HL-60/S4 treated with retinoic acid at 250 ng/mL for 4 days and 3 days (cell line): ENCODE results near the gene DRD2.

Experiments used
- in situ Hi-C: fragments of 300-500 bp; cut with MboI; formaldehyde crosslinking; loops from 2 replicates; pipeline ENCODE4 v1.7.0; 2022; ENCODE audit warnings: low sequenced_read_pairs

The DRD2 gene

DNA sequence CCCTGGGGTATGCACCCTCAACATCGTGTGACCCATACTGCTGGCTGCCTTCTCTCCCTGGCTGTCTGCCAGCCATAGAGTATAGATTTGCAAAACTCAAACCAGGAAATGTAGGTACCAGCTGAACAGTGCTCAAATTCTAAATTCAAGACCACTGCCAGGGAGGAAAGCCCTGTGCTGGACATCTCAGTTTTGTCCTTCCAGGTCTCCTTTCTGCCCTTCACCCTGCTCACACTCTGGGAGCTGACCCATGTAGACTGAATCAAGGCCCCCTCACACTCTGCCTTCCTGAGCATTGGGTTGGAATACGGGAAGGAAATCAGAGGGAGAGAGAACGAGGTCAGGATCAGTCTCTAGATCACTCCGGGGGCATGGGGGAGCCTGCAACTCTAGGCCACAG lies 12.4 kb upstream of the DRD2 start:
- in situ Hi-C loops = no loop called here

GRCh38 chr11:113484223-113484622 lies 9.0 kb upstream of the DRD2 start:
- in situ Hi-C loops = no loop called here

DNA sequence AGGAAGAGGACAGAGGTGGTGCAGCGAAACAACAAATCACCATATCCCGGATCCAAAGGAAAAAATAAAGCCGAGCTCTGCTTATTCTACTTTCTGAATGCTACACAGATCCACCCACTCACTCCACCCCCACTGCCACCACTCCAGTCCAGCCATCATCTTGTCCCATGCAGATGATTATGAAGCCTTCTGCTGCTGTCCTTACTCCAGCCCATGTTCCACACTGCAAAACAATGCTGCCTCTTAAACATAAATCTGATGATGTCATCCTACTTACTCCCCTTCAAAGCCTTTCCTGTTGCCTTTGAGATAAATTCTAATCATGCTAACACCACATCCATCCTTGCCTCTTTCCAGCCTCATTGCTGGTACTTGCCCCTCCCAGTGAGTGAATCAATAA lies 6.5 kb upstream of the DRD2 start:
- in situ Hi-C loops = no loop called here

- in situ Hi-C loops = no loop called here
These were observed 6.0 kb upstream of the DRD2 start for GRCh38 chr11:113481226-113481625.

- in situ Hi-C loops = no loop called here
These were observed 2.1 kb upstream of the DRD2 start for GRCh38 chr11:113477321-113477720.

DNA sequence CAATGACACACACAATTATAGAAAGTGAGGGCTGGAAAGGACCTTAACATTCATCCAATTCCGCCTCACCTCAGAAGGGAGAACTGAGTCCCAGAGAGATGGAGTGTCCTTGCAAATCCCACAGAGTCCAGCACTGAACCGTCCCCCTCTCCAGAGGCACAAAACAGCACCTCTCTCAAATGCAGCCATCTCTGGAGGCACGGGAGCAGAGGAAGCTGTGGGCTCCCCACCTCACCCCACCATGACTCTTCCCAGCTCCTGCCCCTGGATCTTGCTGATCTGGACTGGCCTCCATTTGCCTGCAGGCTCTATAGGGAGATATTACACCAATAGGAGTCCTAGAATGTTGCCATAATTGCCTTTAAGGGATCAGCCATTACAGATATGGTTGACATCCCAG lies 1.4 kb upstream of the DRD2 start:
- in situ Hi-C loops = no loop called here

DNA sequence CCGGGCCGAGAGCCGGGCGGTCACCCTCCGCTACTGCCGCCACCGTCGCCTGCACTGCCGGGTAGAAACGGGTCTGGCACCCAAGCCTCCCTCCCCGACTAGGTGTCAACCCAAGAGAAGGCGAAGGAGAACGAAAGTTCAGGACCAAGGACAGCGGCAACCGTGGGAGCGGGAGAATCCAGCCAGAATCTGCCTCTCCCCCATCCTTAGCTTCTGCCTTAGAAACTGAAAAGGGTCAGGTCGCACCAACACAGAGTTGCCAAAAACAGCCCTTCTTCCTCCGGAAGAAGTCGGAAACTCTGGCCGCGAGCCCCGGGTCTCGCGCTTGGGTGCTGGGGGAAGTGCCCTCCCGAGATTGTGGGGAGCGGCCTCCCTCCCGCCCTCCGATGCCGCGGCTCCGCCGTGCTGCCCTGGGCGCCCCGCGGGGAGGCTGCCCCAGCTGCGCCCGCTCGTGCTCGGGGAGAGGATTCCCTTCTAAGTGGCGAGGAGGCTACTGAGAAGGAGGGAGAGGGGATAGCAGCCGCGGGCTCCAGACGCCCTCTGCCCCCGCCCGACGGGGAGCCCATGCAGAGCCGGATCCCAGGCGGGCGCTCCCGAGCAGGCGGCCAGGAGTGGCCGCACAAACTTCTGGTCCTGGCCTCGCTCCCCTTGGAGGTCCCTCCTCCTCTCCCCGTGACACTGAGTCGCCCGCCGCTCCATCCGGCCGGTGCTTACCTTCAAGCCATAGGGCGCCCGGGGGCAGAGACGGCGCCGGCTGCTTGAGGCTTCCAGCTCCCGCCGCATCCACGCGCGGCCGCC lies 637 bp downstream of the DRD2 start:
- in situ Hi-C loops = no loop called here

DNA sequence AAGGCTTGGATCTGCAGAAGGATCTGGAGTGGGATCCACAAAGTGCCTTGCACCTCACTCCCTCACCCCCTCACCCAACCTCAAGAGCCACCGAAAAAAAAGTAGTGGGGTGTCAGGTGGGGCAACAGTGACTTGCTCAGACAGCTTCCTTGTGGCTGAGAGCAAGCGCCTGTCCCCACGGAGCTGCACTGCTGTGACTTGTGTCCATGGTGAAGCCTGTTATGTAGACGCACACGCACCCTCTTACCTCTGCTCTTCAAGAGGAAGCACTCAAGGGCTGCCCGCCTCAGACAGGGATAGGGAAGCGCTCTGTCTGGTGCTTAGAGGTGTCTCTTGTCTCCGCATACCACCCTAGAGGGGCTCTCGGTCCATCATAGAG lies 1.2 kb downstream of the DRD2 start:
- in situ Hi-C loops = no loop called here

DNA sequence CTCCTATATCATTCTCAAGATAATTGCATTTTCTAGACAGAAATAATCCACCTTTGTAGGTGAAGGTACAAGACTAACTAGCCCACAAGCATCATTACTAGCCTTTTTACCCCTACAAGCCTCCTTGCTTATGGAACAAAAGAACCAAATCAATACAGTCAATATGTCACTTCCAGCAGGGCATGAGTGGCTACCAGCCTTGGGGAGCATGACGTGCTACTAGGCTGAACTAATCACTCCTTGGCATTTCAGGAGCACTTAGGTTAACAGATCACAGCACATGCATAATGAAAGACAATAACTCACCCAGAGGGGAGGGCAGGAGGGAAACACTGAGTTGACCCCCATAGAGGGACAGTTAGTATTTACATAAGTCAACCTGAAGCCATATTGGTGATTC lies 2.7 kb downstream of the DRD2 start:
- in situ Hi-C loops = no loop called here

- in situ Hi-C loops = no loop called here
These were observed 5.0 kb downstream of the DRD2 start for GRCh38 chr11:113470233-113470632.

DNA sequence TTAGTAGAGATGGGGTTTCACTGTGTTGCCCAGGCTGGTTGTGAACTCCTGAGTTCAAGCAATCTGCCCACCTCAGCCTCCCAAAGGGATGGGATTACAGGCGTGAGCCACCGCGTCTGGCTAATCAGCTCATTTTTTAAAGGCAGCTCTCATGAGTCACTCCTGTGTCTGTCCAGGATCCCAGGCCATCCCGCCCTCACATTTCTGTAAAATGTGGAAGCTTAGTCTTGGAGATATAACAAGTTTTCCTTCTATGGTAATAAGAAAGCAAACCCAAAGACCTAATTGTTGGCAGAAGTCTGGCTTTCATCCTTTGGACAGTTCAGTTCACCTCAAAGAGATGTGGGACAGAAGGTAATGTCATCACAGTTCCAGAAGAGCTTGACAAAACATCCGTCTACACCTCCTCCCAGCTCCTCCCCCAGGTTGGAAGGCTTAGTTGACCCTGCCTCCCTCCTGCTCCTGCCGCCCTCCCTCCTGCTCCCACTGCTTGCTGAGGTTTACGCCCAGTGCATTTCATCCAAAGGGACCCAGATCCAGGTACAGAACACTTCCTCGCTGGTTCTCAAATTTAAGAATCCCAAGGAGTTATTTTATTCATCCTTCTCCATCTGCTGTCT lies 6.4 kb downstream of the DRD2 start:
- in situ Hi-C loops = no loop called here

DNA sequence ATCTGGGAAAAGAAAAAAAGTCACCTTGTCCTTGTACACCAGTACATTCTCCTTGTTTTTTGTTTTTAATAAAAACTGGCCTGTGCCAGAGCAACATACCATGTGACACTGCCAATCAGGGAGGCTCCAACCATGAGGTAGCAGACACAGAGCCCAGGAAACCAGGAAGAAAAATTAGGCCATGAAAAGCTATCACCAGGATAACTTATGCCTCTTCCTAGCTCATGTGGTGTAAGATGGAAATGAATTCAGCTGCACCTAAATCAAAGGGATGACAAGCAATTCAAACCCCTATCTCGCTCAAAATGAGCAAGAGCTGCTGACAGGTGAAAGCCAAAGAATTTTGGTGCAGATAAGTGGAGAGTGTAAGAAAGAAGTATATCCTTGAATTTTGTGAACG lies 7.7 kb downstream of the DRD2 start:
- in situ Hi-C loops = no loop called here

DNA sequence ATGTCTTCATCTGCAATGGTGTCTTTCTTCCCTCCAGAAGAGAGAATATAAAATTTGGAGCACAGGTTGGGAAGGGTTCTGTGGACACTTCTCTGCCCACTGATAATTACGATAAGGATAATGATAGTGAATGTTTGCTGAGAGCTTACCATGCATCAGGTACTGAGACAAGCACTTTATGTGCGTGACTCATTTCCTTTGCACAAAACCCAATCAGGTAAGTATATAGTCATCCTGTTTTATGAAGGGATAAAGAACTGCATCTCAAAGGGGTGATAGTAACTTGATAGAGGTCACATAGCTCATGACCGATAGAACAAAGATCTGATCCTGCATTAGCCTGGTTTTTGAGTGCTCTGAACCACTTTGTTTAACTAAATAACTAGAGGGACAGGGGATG lies 9.4 kb downstream of the DRD2 start:
- in situ Hi-C loops = no loop called here

- in situ Hi-C loops = no loop called here
These were observed 10.8 kb downstream of the DRD2 start for GRCh38 chr11:113464416-113464815.

GRCh38 chr11:113462830-113463229 lies 12.4 kb downstream of the DRD2 start:
- in situ Hi-C loops = no loop called here

GRCh38 chr11:113461639-113462038 lies 13.6 kb downstream of the DRD2 start:
- in situ Hi-C loops = no loop called here

- in situ Hi-C loops = no loop called here
These were observed 14.7 kb downstream of the DRD2 start for GRCh38 chr11:113460469-113460868.

DNA sequence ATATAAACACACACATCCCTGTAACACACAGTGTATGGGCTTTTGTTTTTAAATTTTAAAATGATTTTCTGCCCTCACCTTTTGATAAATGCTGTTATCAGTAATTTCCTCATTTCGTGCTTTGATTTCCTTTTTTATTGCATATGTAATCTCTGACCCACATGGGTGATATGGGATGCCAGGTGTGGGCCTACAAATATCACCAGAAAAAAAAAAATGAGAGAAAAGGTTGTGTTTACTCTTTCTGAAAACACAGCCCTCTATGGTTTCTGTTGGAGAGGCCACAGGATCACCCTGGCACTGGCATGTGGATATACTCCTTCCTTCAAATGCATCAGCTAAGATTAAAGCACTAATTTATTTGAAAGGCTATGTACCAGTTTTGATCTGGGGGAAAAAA lies 17.0 kb downstream of the DRD2 start:
- in situ Hi-C loops = no loop called here

DNA sequence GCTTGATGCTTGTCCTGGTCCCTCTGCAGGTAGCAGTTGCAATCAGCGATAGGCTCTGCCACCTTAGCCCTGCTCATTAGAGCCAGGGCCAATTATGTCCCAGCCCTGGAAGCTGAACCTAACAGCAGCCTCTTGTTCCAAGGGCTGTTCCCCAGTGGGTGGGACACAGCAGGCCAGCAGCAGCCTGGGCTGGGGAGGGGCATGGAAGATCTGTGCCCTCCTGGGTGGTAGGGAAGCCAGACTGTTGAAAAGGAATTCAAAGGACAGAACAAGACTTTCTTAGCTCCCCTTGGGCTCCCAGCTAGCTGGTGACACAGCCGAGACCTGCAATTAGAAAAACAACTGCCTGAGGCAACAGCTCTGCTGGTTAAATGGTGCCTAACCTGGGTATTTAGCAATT lies 17.4 kb downstream of the DRD2 start:
- in situ Hi-C loops = no loop called here

DNA sequence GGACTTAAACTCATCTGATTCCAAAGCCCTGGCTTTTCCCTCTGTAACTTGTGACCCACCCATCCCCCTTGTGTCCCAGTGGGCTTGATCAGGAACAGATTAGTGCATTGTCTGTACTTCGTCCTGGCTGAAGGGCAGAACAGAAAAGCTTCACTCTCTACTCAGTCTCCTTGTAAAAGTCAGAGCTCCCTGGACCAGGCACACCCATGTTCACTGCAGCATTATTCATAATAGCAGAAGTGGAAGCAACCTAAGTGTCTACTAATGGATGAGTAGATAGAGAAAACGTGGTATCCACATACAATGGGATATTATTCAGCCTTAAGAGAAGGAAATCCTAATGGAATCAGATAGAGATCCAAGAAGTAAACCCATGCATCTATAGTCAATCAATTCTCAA lies 20.7 kb downstream of the DRD2 start:
- in situ Hi-C loops = no loop called here

GRCh38 chr11:113449743-113450142 lies 25.5 kb downstream of the DRD2 start:
- in situ Hi-C loops = no loop called here

GRCh38 chr11:113448316-113448677 lies 26.9 kb downstream of the DRD2 start:
- in situ Hi-C loops = no loop called here
